Vagina (tissue), 2 donors: ENCODE data around the gene STXBP5.

Source experiments
- POLR2A ChIP-seq, 2 donors: fragments of 450-650 bp; IDR thresholded peaks; one replicate each; pipeline ENCODE4 v1.6.1; 2017; ENCODE audit warnings: antibody characterized with exemption in 2 of 2, mild to moderate bottlenecking in 2 of 2, moderate library complexity in 2 of 2
- TF ChIP-seq, protein P1 (sequence below), 3 experiments: fragments of 450-650 bp in 2 of 3; fragments of 200-600 bp in 1 of 3; sonication (generic) in 1 of 3; IDR thresholded peaks; one replicate each; pipeline ENCODE4 v1.5.1; 2017 to 2019; ENCODE audit warnings: antibody characterized with exemption in 3 of 3, mild to moderate bottlenecking in 2 of 3, moderate library complexity in 2 of 3

DNA sequence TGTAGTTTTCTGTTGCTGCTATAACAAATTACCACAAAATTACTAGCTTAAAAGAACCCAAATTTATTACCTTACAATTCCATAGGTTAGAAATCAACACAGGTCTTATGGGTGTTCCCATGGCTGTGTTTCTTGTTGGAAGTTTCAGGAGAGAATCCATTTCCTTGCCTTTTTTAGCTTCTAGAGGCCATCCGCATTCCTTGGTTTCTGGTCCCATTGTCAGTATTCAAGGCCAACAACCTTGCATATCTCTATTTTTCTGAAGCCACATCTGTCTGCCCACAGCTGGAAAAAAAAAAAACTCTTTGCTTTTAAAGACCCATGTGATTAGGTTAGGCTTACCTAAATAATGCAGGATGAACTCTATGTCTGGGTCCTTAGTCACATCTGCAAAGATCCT, 174.6 kb downstream of the STXBP5 start:
- TF ChIP-seq, protein P1, sequence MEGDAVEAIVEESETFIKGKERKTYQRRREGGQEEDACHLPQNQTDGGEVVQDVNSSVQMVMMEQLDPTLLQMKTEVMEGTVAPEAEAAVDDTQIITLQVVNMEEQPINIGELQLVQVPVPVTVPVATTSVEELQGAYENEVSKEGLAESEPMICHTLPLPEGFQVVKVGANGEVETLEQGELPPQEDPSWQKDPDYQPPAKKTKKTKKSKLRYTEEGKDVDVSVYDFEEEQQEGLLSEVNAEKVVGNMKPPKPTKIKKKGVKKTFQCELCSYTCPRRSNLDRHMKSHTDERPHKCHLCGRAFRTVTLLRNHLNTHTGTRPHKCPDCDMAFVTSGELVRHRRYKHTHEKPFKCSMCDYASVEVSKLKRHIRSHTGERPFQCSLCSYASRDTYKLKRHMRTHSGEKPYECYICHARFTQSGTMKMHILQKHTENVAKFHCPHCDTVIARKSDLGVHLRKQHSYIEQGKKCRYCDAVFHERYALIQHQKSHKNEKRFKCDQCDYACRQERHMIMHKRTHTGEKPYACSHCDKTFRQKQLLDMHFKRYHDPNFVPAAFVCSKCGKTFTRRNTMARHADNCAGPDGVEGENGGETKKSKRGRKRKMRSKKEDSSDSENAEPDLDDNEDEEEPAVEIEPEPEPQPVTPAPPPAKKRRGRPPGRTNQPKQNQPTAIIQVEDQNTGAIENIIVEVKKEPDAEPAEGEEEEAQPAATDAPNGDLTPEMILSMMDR (IDR thresholded peaks at IDR 0.05) = no peak
- TF ChIP-seq POLR2A (IDR thresholded peaks at IDR 0.05) = no peak
